ENCODE results near the gene TUBB2A. TPM values are rescaled to one million over a fixed set of nuclear protein-coding genes. Genes with fewer than 3 reads are reported as not detected.
"Not testable (repeated sequence)": the region's sequence is repeated elsewhere in the genome, so short reads cannot be mapped to it uniquely, and the experiment has no call there.

Gene TUBB2A
- total and polyA plus RNA-seq, 10 donors, result 4.3 to 13.7 (median 7.1) TPM

- TF ChIP-seq POLR2A (IDR thresholded peaks at IDR 0.05), result no peak
- TF ChIP-seq POLR2AphosphoS5 (IDR thresholded peaks at IDR 0.05), result no peak
- TF ChIP-seq, protein P1, sequence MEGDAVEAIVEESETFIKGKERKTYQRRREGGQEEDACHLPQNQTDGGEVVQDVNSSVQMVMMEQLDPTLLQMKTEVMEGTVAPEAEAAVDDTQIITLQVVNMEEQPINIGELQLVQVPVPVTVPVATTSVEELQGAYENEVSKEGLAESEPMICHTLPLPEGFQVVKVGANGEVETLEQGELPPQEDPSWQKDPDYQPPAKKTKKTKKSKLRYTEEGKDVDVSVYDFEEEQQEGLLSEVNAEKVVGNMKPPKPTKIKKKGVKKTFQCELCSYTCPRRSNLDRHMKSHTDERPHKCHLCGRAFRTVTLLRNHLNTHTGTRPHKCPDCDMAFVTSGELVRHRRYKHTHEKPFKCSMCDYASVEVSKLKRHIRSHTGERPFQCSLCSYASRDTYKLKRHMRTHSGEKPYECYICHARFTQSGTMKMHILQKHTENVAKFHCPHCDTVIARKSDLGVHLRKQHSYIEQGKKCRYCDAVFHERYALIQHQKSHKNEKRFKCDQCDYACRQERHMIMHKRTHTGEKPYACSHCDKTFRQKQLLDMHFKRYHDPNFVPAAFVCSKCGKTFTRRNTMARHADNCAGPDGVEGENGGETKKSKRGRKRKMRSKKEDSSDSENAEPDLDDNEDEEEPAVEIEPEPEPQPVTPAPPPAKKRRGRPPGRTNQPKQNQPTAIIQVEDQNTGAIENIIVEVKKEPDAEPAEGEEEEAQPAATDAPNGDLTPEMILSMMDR (IDR thresholded peaks at IDR 0.05 in 8 of 11, conservative IDR thresholded peaks at IDR 0.05 in 3 of 11), result no peak
- WGBS, 5 donors, result 63 to 83% (median 71%) methylated on average over 1 of the region's 1 CpG
- Histone ChIP-seq H3K27me3 (replicated peaks in 1 of 7) (no peaks in the 10 kb centered on the region), H3K36me3 (peaks cover 0 to 75% (median 22%) of the 10 kb centered on the region in 6 donors), H3K9me3 (no peaks in the 10 kb centered on the region), H3K4me1 (peaks cover 0 to 20% (median 12%) of the 10 kb centered on the region in 6 donors), H3K4me3 (no peak overlapping the region), H3K27ac (peak overlapping the region in 1 of 8 donors; percentile 43)
- DNase-seq, result no peak
- intact Hi-C loops (cut with DNase I; ENCODE audit: low total_unique reads), result no loop called here
These were observed 19.0 kb downstream of the TUBB2A start for GRCh38 chr6:3138341-3138740.

DNA sequence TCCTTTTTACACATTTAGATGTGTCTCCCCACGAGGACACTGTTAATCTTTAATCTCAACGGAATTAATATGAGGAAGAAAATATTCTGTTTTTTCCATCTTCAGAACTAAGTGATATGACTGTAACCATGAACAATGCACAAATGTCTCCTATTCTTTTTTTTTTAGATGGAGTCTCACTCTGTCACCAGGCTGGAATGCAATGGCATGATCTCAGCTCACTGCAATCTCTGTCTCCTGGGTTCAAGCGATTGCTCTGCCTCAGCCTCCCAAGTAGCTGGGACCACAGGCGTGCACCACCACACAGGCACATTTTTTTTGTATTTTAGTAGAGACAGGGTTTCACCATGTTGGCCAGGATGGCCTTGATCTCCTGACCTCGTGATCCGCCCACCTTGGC lies 19.5 kb downstream of the TUBB2A start:
- H3K27ac ChIP-seq; H3K27me3 ChIP-seq (replicated peaks in 1 of 7); H3K4me3 ChIP-seq; H3K9me3 ChIP-seq; intact Hi-C loops (cut with DNase I; ENCODE audit: low total_unique reads); DNase-seq: not testable (repeated sequence)
- peaks cover 0 to 75% (median 19%) of the 10 kb centered on the region in 6 donors for H3K36me3 ChIP-seq
- 93 to 94% (median 93%) methylated on average over 6 of the region's 6 CpGs for WGBS, 5 donors
- H3K4me1 ChIP-seq, result peaks cover 0 to 20% (median 12%) of the 10 kb centered on the region in 6 donors

DNA sequence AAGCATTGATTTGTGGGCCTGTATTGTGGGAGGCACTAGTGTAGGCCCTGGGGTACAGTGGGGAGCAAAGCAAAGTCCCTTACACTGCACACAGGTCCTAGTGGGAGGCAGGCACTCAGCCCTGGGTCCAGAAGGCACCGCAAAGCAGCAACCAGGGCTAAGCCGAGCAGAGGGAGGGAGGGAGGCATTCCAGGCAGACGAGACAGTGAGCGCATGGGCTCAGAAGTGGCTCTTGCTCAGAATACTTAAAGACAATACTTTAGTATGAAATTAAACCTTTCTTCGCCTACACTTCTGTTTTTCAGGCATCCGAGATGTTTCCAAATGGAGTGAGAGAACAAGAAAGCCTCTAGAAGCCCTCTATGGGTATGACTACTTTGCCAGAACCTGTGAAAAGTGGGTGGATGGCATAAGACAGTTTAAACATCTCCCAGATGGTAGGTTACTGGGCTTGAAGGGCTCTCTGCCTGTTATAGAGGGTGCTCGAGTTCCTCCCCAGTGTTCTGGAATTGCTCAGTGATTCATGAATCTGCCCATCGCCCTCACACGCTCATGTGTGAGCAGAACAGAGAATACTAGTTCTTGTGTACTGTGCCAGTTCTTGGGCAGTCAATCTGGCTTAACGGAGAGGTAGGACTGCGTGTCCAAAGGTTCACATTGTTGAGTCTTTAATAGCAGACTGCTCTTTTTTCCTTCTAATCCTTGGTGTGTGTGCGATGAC lies 20.1 kb downstream of the TUBB2A start:
- DNase-seq, result no peak
- peaks cover 0 to 72% (median 17%) of the 10 kb centered on the region in 6 donors for H3K36me3 ChIP-seq
- H3K27ac ChIP-seq, result no peak overlapping the region
- 94 to 99% (median 97%) methylated on average over 12 of the region's 12 CpGs for WGBS, 5 donors
- intact Hi-C loops (cut with DNase I; ENCODE audit: low total_unique reads), result no loop called here
- H3K4me3 ChIP-seq, result no peak overlapping the region
- TF ChIP-seq, protein P1 (IDR thresholded peaks at IDR 0.05 in 8 of 11, conservative IDR thresholded peaks at IDR 0.05 in 3 of 11), result no peak
- TF ChIP-seq POLR2A (IDR thresholded peaks at IDR 0.05) (no peak), POLR2AphosphoS5 (IDR thresholded peaks at IDR 0.05) (no peak)
- no peaks in the 10 kb centered on the region for H3K27me3 ChIP-seq (replicated peaks in 1 of 7)
- H3K4me1 ChIP-seq, result peaks cover 0 to 20% (median 12%) of the 10 kb centered on the region in 6 donors
- no peaks in the 10 kb centered on the region for H3K9me3 ChIP-seq

DNA sequence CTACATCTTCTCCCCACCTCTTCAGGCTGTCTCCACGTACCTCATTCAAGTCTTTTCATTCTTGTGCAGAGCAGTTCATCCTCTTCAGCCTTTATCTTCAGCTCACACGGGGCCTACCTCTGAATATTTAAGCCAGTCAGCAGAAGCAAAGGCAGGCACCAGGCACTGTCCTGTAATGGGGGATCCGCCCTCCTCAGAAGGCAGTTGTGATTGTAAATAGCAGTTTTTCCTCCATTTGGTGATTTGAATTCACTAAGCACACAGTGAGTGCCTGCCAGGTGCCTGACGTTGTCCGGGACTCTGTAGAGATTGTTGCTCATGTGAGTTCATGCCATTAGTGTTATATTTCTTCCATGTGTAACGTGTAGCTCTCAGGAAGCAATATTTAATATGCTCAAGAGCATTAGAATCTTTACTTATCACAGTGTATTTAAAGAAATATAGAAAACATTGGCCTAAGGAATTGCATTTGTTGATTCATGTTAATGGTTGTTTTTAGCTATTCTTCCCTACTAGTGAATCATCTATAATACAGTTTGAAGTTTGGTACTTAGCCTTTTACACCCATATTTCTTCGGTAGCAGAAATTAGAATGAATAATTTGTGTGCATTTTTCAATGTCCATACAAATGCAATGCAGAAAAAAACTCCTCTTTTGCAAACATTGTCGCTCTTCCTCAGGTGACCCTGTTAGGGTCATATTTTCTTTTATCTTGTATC lies 20.9 kb downstream of the TUBB2A start:
- no peak for TF ChIP-seq POLR2AphosphoS5 (IDR thresholded peaks at IDR 0.05)
- no peak for TF ChIP-seq POLR2A (IDR thresholded peaks at IDR 0.05)
- TF ChIP-seq, protein P1 (IDR thresholded peaks at IDR 0.05 in 8 of 11, conservative IDR thresholded peaks at IDR 0.05 in 3 of 11), result no peak
- Histone ChIP-seq H3K4me1 (peaks cover 0 to 20% (median 12%) of the 10 kb centered on the region in 6 donors), H3K9me3 (no peaks in the 10 kb centered on the region), H3K36me3 (peaks cover 0 to 75% (median 17%) of the 10 kb centered on the region in 6 donors), H3K27ac (no peak overlapping the region), H3K27me3 (replicated peaks in 1 of 7) (no peaks in the 10 kb centered on the region), H3K4me3 (no peak overlapping the region)
- intact Hi-C loops (cut with DNase I; ENCODE audit: low total_unique reads), result no loop called here
- 85 to 95% (median 92%) methylated on average over 8 of the region's 8 CpGs for WGBS, 5 donors
- DNase-seq, result no peak
